Gastrocnemius medialis (tissue), 4 donors: ENCODE data around the gene ARHGAP5.

Source experiments
- CTCF ChIP-seq, 5 experiments: fragments of 450-650 bp in 3 of 5; fragments of 200-600 bp in 2 of 5; sonication (generic) in 2 of 5; IDR thresholded peaks in 4 of 5; conservative IDR thresholded peaks in 1 of 5; 1 replicate in 4 of 5; 2 replicates in 1 of 5; pipeline ENCODE4 v1.5.1; 2016 to 2019; ENCODE audit warnings: antibody characterized with exemption in 5 of 5, mild to moderate bottlenecking in 3 of 5, moderate library complexity in 3 of 5
- POLR2A ChIP-seq, 2 donors: fragments of 450-650 bp; IDR thresholded peaks; one replicate each; pipeline ENCODE4 v1.6.1; 2017; ENCODE audit warnings: antibody characterized with exemption in 2 of 2, mild to moderate bottlenecking in 2 of 2, moderate library complexity in 2 of 2

GRCh38 chr14:32055175-32055574 is 21.9 kb upstream of the ARHGAP5 start:
- TF ChIP-seq CTCF (IDR thresholded peaks at IDR 0.05 in 4 of 5, conservative IDR thresholded peaks at IDR 0.05 in 1 of 5), result no peak
- no peak for TF ChIP-seq POLR2A (IDR thresholded peaks at IDR 0.05)
